Dedifferentiated amniotic fluid mesenchymal stem cell (primary cell): ENCODE data around the gene SEMA3E.
"Not testable (repeated sequence)": the region's sequence is repeated elsewhere in the genome, so short reads cannot be mapped to it uniquely, and the experiment has no call there.

Experiments used
- DNase-seq: peaks from one replicate; pipeline ENCODE4 v3.0.0-alpha.2; 2016; ENCODE audit errors: extremely low spot score

Gene SEMA3E

DNA sequence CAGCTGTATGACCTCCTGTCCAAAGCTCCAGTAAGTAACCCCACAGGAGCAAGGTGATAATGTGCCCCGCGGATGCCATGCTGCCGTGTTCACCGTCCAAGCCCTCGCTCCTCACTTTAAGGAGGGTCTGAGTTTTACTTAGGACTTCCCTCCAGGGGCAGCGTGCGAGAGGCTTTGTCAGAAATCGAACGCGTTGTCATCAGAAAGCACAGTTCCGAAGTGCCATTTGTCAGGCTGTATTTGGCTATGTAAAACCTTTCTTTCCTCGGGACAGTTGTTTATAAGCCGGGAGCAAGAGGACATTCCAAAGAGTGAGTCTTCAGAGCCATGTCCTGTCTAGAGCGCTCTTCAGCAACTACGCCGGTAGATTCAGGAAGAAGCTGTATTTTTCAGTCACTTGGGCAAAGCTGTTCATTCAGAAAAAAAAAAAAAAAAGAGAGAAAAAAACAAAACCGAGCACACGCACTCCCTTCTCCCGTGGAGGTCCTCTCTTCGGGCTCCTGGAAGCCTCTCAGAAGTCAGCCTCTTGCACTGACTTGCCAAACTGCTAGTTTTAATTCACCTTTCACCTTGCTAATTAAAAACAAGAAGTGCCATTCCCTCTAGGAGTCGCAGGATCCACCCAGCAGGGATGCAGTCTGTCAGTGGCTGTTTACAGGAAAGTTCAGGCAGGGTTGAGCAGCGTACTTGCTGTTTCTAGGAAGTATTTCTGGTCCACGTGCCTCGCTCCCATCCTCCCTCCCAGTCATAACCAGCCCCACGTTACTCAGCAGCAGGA lies at the start of gene SEMA3E:
Gene SEMA3E, minus strand, starts transcription at position 676 of the 778 bp plus-strand sequence.
- DNase-seq: peak; percentile 34

DNA sequence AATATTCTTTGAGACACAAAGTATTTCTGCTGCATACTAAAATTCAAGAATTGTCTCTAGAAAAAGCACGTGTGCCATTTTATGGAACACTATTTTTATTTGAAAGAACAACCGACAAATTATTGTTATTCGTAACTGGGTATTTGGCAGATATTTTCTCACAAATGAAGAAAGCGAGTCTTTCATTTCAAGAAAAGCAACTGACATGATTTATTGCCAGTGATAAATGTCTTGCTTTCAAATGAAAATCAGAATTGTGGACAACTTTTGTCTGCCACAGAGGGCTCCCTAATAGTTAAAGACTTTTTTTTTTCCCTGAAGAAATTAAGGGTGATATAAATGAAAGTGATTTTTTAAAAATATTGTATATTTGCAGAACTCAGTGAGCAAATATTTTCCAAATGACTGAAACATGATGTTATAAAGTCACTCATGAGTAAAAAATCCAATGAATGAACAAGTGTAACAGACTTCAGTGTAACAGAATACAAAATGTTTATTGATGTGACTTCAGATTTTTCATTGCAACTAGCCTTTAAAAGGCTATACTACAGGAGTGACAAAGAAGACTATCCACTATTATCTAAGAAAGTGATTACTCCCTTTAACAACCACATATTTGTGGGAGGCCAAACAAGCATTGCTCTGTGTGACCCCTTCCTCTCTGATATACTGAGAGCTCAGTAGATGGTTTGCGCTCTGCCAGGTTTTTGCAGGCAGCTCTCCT lies 49.0 kb upstream of the SEMA3E start:
- DNase-seq: no peak

DNA sequence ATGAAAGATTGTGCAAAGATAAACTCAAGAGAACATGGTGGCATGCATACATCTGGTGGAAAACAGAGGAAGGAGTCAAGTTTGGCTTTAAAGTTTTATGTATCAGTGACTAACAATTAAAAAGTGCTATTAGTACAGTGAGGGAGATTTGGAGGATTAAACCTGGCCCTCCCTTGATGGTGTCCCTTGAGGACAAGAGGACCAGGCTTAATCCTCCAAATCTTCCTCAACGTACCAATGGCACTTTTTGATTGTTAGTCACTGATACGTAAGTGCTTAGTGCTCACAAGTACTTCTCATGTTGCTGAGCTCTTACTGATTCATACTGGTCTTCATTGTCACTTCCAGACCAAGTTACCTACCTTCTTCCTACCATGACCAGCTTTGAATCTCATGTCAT lies 47.2 kb upstream of the SEMA3E start:
- no peak for DNase-seq

GRCh38 chr7:83695128-83695960 lies 46.4 kb upstream of the SEMA3E start:
- no peak for DNase-seq

DNA sequence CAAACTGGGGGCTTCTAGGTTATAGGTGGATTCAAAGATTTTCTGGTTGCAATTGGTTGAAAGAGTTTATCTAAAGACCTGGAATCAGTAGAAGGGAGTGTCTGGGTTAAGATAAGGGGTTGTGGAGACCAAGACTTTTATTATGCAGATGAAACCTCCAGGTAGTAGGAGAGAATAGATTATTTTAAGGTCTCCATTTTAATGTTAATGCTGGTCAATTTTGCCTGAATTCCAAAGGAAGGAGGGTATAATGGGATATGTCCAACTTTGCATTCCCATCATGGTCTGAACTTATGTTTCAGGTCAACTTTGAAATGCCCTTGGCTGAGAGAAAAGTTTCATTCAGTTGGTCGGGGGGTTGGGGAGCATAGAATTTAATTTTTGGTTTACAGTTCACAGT lies 44.3 kb upstream of the SEMA3E start:
- DNase-seq: no peak

- DNase-seq: no peak
These were observed 42.2 kb upstream of the SEMA3E start for GRCh38 chr7:83691095-83691494.

- DNase-seq: no peak
These were observed 40.9 kb upstream of the SEMA3E start for GRCh38 chr7:83689855-83690254.

DNA sequence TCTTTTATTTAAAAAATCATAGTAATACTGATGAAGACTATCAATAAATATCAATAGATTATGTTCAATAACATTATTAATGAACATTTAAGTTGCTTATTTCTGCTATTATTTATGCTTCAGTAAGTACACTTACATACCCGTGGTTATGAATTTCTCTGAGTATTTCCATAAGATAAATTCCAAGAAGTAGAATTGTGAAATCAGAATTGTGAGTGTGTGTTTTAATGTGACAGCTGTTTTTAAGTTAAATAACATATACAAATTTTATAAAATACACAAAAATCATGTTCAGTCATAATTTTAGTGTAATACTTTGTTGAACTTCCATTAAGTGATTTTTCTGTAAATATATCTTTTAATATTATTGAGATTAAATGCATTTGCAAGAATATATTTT lies 37.5 kb upstream of the SEMA3E start:
- no peak for DNase-seq

DNA sequence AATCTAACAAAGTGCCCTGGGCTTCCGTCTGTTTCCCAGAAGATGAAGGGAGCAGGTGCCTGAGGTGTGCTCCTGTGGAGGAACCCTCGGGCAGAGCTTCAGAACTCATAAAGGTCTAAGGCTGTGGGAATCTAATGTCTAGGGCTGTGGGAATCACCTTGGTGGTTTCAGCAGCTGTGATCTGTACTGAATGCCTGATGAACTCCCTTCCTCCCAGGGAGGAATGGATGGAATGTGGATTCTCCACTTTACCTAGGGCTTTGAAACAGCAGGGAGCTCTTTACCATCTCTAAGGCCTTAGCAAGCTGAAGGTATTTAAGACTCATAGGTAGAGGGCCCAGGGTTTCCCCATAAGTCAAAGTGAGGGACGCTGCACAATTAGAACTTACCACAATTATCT lies 36.0 kb upstream of the SEMA3E start:
- DNase-seq: no peak

GRCh38 chr7:83681200-83681778 lies 32.4 kb upstream of the SEMA3E start:
- DNase-seq: no peak

DNA sequence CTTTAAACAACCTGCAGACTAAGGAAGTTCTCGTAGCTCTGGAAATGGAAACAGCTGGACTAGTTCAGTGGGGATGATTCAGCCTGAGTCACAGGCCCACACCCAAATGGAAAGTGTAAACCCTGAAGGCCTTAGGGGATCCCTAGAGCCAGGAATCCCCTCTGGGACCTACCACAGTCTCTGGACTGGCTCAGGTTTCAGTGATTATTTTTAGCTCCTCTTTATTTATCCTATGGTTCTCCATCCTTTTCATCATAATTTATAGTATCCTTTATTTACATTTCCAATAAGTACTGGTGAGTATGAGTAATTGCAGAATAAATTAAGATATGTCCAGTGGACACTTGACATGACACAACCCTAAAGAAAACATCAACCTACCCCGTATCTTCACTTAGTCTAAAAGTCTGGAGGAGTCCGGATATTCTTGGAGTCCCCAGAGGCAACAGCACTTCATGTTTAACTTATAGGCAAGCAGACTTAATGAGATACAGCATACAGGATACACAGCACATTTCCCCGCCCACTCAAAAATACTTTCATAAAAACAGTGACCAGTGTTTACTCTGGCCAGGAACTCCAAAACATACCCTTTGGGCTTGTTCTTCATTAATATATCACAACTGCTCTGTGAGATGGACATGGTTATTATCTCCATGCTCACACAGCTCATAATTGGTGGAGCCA lies 28.4 kb upstream of the SEMA3E start:
- peak; percentile 96 for DNase-seq

DNA sequence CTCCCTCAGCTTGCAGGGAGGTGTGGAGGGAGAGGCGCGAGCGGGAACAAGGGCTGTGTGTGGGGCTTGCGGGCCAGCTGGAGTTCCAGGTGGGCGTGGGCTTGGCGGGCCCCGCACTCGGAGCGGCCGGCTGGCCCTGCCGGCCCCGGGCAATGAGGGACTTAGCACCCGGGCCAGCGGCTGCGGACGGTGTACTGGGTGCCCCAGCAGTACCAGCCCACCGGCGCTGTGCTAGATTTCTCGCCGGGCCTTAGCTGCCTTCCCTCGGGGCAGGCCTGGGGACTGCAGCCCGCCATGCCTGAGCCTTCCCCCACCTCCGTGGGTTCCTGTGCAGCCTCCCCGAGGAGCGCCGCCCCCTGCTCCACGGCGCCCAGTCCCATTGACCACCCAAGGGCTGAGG lies 24.4 kb upstream of the SEMA3E start:
- not testable (repeated sequence) for DNase-seq

GRCh38 chr7:83672157-83672556 lies 23.2 kb upstream of the SEMA3E start:
- DNase-seq: no peak

GRCh38 chr7:83663131-83663530 lies 14.2 kb upstream of the SEMA3E start:
- no peak for DNase-seq

- DNase-seq: no peak
These were observed 9.2 kb upstream of the SEMA3E start for GRCh38 chr7:83658126-83658525.

GRCh38 chr7:83655951-83656556 lies 7.1 kb upstream of the SEMA3E start:
- DNase-seq: peak; percentile 56

GRCh38 chr7:83652481-83652880 lies 3.5 kb upstream of the SEMA3E start:
- DNase-seq: no peak

GRCh38 chr7:83649701-83650100 lies 762 bp upstream of the SEMA3E start:
- DNase-seq: no peak

DNA sequence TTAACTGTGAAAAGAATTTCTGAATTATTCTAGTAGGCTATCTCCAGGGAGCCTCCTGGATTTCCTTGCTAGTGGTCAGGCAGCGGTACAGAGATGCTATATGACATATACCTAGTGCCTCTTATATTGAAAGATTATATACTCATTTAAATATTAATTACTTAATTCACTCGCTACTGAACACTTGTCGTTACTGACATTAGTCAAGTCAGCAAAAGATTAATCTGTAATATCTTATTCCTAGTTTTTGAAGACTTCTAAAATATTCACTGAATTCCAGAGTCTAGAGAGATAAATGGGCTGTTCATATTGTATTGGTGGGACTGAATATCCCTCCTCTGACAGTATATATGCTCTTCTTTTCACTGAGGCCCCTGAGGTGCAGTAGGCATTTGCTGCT lies 2.9 kb downstream of the SEMA3E start:
- DNase-seq: no peak

- DNase-seq: no peak
These were observed 5.2 kb downstream of the SEMA3E start for GRCh38 chr7:83643739-83644138.

GRCh38 chr7:83643012-83643411 lies 5.9 kb downstream of the SEMA3E start:
- DNase-seq: no peak
